B cell (primary cell): ENCODE results near the gene ZKSCAN7. TPM values are rescaled to one million over a fixed set of nuclear protein-coding genes. Genes with fewer than 3 reads are reported as not detected.
"Not testable (repeated sequence)": the region's sequence is repeated elsewhere in the genome, so short reads cannot be mapped to it uniquely, and the experiment has no call there.

Source experiments
- ATAC-seq: fragments of 200-7000 bp; cut with Tn5 transposase; one replicate; pipeline ENCODE4 v1.10.0; 2021; ENCODE audit warnings: low read depth, mild to moderate bottlenecking, moderate number of reproducible peaks, moderate library complexity
- CTCF ChIA-PET: fragments of 350-600 bp; sonication (Branson Sonifier 250); formaldehyde crosslinking; loops from one replicate; lab custom pipeline; 2021; ENCODE audit warnings: antibody characterized with exemption, inconsistent platforms; lab: Charles Lee
- POLR2A ChIA-PET: fragments of 350-600 bp; sonication (Branson Sonifier 250); formaldehyde crosslinking; loops from one replicate; lab custom pipeline; 2021; ENCODE audit warnings: antibody characterized with exemption; lab: Charles Lee
- DNase-seq: peaks from one replicate; pipeline ENCODE4 v3.0.0; 2013
- H2AFZ ChIP-seq: 2 replicates; pipeline ENCODE4 v1.6.1; 2012; ENCODE audit warnings: mild to moderate bottlenecking, low read depth, low read length; ENCODE audit not compliant: insufficient read depth, poor library complexity, severe bottlenecking
- H3K27ac ChIP-seq, 2 donors: 1 replicate in 1 of 2; 2 replicates in 1 of 2; pipeline ENCODE4 v1.5.1; 2012 to 2013; ENCODE audit warnings: low read length in 2 of 2, mild to moderate bottlenecking in 2 of 2, moderate library complexity in 1 of 2
- H3K27me3 ChIP-seq, 4 experiments: fragments of 200-600 bp in 1 of 4; sonication (generic) in 1 of 4; replicated peaks in 1 of 4; 1 replicate in 2 of 4; 2 replicates in 2 of 4; pipeline versions ENCODE4 v1.6.1 to v1.7.0; 2013 to 2016; ENCODE audit warnings: low read length in 3 of 4, mild to moderate bottlenecking in 2 of 4, mixed read lengths in 1 of 4, moderate library complexity in 1 of 4; ENCODE audit not compliant: insufficient read depth in 4 of 4, control insufficient read depth in 3 of 4; ENCODE audit errors: control extremely low read depth in 1 of 4
- H3K36me3 ChIP-seq, 2 experiments: replicated peaks in 1 of 2; 1 replicate in 1 of 2; 2 replicates in 1 of 2; pipeline versions ENCODE4 v1.6.1 to v1.7.1; 2013; ENCODE audit warnings: low read length in 1 of 2; ENCODE audit not compliant: insufficient read depth in 2 of 2, control insufficient read depth in 1 of 2; ENCODE audit errors: control extremely low read depth in 1 of 2, extremely low read depth in 1 of 2
- H3K4me1 ChIP-seq, 2 donors: fragments of 200-600 bp in 1 of 2; sonication (generic) in 1 of 2; 1 replicate in 1 of 2; 2 replicates in 1 of 2; pipeline versions ENCODE4 v1.5.1 to v1.6.1; 2013 to 2017; ENCODE audit warnings: low read length in 2 of 2; ENCODE audit not compliant: control insufficient read depth in 2 of 2, insufficient read depth in 2 of 2
- H3K4me2 ChIP-seq: replicated peaks from 2 replicates; pipeline ENCODE3; 2012; ENCODE audit warnings: mild to moderate bottlenecking, low read depth, low read length; ENCODE audit not compliant: poor library complexity, severe bottlenecking
- H3K4me3 ChIP-seq, 5 experiments: fragments of 200-600 bp in 1 of 5; sonication (generic) in 1 of 5; 1 replicate in 3 of 5; 2 replicates in 2 of 5; pipeline versions ENCODE4 v1.5.1 to v1.7.0; 2011 to 2016; ENCODE audit warnings: low read length in 4 of 5, mild to moderate bottlenecking in 4 of 5, low read depth in 2 of 5, control low read depth in 1 of 5, moderate library complexity in 1 of 5; ENCODE audit not compliant: insufficient read depth in 1 of 5; ENCODE audit errors: control extremely low read depth in 1 of 5, extremely low read depth in 1 of 5
- H3K79me2 ChIP-seq: fragments of 200-600 bp; sonication (generic); one replicate; pipeline ENCODE4 v1.6.0; 2016; ENCODE audit warnings: low read length; ENCODE audit not compliant: control insufficient read depth, insufficient read depth
- H3K9ac ChIP-seq: fragments of 200-600 bp; sonication (generic); 2 replicates; pipeline ENCODE4 v1.6.1; 2017; ENCODE audit warnings: mild to moderate bottlenecking, low read length, moderate library complexity
- H3K9me3 ChIP-seq, 3 donors: one replicate each; pipeline versions ENCODE4 v1.6.1 to v1.7.1; 2013; ENCODE audit warnings: low read length in 2 of 3; ENCODE audit not compliant: control insufficient read depth in 2 of 3, insufficient read depth in 1 of 3; ENCODE audit errors: control extremely low read depth in 1 of 3
- H4K20me1 ChIP-seq: 2 replicates; pipeline ENCODE4 v1.6.0; 2012; ENCODE audit warnings: mild to moderate bottlenecking, low read length; ENCODE audit not compliant: insufficient read depth, control insufficient read depth, poor library complexity, severe bottlenecking
- H3K27ac Mint-ChIP-seq: one replicate; pipeline ENCODE4 v1.8.0; 2021; ENCODE audit warnings: mixed read lengths
- H3K27me3 Mint-ChIP-seq: one replicate; pipeline ENCODE4 v1.8.0; 2021; ENCODE audit warnings: mixed read lengths
- H3K4me1 Mint-ChIP-seq: one replicate; pipeline ENCODE4 v1.8.0; 2021; ENCODE audit warnings: mixed read lengths
- H3K4me3 Mint-ChIP-seq: one replicate; pipeline ENCODE4 v1.8.0; 2021; ENCODE audit warnings: mixed read lengths
- H3K9me3 Mint-ChIP-seq: one replicate; pipeline ENCODE4 v1.8.0; 2022; ENCODE audit warnings: mixed read lengths; ENCODE audit not compliant: insufficient read depth
- EZH2 ChIP-seq: IDR thresholded peaks from 2 replicates; pipeline ENCODE4 v1.6.1; 2012; ENCODE audit warnings: borderline replicate concordance, low read depth, mild to moderate bottlenecking, moderate library complexity, low read length; ENCODE audit not compliant: insufficient read depth, poor library complexity, severe bottlenecking
- WGBS: methylation state at CpG from one replicate; pipeline ENCODE4 v1.1.5; 2013; ENCODE audit warnings: missing lambda C conversion rate; ENCODE audit not compliant: insufficient coverage; 5-methylcytosine and 5-hydroxymethylcytosine counted together
- intact Hi-C: fragments of 100-400 bp; cut with micrococcal nuclease; formaldehyde crosslinking; loops from one replicate; pipeline ENCODE4 v1.10.0; 2022
- polyA plus RNA-seq: library from polyadenylated mRNA; depleted of rRNA; stranded (reverse); fragments of >200 nt; gene quantifications from 2 replicates; pipeline ENCODE4 v1.2.3, GENCODE V29; 2012
- total RNA-seq, 2 donors: library from RNA; stranded (reverse); fragments of 120-200 nt in 1 of 2; gene quantifications; 1 replicate in 1 of 2; 2 replicates in 1 of 2; pipeline versions ENCODE4 v1.2.3 to v1.2.4, GENCODE V29; 2013 to 2022
- TF ChIP-seq, protein P1 (sequence below): fragments of 200-600 bp; IDR thresholded peaks from one replicate; pipeline ENCODE4 v1.8.0; 2022; ENCODE audit warnings: antibody characterized with exemption, mild to moderate bottlenecking

ZKSCAN7 gene
- total and polyA plus RNA-seq, 2 donors (not counting 1 experiment from before 2014, with no cell fraction given), result 3.4 to 8.5 TPM

DNA sequence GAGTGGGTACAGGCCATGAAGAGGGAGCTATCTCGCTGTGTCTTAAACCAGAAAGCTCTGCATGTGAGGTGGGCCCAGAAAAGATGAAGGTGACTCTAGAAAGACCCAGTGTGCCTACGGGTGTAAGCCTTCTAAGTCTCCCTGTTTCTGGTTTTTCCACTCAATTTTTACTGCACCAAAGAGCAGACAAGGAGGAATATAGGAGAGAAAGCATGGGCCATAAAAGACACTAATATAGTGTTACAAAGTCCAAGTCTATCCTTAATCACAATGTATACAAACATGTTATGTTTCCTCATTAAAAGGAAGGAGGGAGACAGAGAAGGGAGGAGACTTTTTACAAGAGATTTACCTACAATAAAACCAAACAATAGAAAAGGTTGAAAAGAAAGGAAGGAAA is 24.1 kb upstream of the ZKSCAN7 start:
- WGBS, result 86% methylated on average over 1 of the region's 2 CpGs
- no peak overlapping the region for H3K27ac ChIP-seq
- POLR2A ChIA-PET, result no interaction called here
- CTCF ChIA-PET, result interaction anchor here (0.7 to 3.3 kb wide), 2 partner anchors 135 to 383 kb away, joined by 3 to 18 read pairs; no protein-coding TSS in a partner anchor
- H3K4me2 ChIP-seq, result no peak overlapping the region
- DNase-seq, result no peak
- no peak overlapping the region for H3K4me3 ChIP-seq
- H4K20me1 ChIP-seq, result no peaks in the 10 kb centered on the region
- H3K9me3 ChIP-seq, result peaks cover 0 to 5% (median 0%) of the 10 kb centered on the region in 3 donors
- H3K36me3 ChIP-seq, result no peaks in the 10 kb centered on the region
- peaks cover 0 to 19% (median 3%) of the 10 kb centered on the region in 4 experiments for H3K27me3 ChIP-seq
- H3K9me3 Mint-ChIP-seq, result no peaks in the 10 kb centered on the region
- no peak for ATAC-seq
- H3K79me2 ChIP-seq, result no peaks in the 10 kb centered on the region
- H3K4me3 Mint-ChIP-seq, result no peak overlapping the region
- TF ChIP-seq, protein P1, sequence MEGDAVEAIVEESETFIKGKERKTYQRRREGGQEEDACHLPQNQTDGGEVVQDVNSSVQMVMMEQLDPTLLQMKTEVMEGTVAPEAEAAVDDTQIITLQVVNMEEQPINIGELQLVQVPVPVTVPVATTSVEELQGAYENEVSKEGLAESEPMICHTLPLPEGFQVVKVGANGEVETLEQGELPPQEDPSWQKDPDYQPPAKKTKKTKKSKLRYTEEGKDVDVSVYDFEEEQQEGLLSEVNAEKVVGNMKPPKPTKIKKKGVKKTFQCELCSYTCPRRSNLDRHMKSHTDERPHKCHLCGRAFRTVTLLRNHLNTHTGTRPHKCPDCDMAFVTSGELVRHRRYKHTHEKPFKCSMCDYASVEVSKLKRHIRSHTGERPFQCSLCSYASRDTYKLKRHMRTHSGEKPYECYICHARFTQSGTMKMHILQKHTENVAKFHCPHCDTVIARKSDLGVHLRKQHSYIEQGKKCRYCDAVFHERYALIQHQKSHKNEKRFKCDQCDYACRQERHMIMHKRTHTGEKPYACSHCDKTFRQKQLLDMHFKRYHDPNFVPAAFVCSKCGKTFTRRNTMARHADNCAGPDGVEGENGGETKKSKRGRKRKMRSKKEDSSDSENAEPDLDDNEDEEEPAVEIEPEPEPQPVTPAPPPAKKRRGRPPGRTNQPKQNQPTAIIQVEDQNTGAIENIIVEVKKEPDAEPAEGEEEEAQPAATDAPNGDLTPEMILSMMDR, result no peak
- TF ChIP-seq EZH2, result no peak
- H2AFZ ChIP-seq, result no peak overlapping the region
- H3K9ac ChIP-seq, result no peak overlapping the region
- no peak overlapping the region for H3K27ac Mint-ChIP-seq
- H3K4me1 Mint-ChIP-seq, result no peaks in the 10 kb centered on the region
- peaks cover 37% of the 10 kb centered on the region for H3K27me3 Mint-ChIP-seq
- H3K4me1 ChIP-seq, result no peaks in the 10 kb centered on the region
- intact Hi-C loops, result no loop called here

DNA sequence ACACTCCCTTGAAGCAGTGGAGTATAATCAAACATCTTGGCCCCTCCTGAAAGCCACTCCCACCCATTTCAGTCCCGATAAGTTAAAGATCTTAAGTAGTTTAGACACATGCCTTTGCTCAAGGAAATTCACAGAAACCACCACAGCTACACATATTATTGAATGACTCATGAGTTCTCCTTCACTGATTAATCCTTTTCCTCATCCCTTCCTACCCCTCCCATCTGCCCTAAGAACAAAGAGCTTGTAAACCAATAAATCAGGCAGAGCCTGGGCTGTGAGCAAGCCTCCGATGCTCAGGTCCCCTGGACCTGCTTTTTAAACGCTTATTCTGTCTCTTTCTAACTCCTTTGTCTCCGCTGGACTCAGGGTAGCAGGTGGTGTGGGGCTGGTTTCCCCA is 20.3 kb upstream of the ZKSCAN7 start:
- H3K9ac ChIP-seq, H3K4me3 Mint-ChIP-seq, H4K20me1 ChIP-seq, H3K4me2 ChIP-seq, H3K4me1 Mint-ChIP-seq, H3K27ac ChIP-seq, H2AFZ ChIP-seq, H3K79me2 ChIP-seq, H3K4me3 ChIP-seq, intact Hi-C loops, H3K36me3 ChIP-seq, POLR2A ChIA-PET, ATAC-seq, H3K27ac Mint-ChIP-seq, H3K9me3 Mint-ChIP-seq, H3K9me3 ChIP-seq, DNase-seq, H3K4me1 ChIP-seq: not testable (repeated sequence)
- peaks cover 50% of the 10 kb centered on the region for H3K27me3 Mint-ChIP-seq
- H3K27me3 ChIP-seq, result peaks cover 0 to 23% (median 9%) of the 10 kb centered on the region in 4 experiments
- CTCF ChIA-PET, result interaction anchor here (2.9 kb wide), 1 partner anchor 380 kb away, joined by 70 read pairs; no protein-coding TSS in a partner anchor
- 27% methylated on average over 1 of the region's 4 CpGs for WGBS
